ENCODE measurements around the gene LRRC23.

DNA sequence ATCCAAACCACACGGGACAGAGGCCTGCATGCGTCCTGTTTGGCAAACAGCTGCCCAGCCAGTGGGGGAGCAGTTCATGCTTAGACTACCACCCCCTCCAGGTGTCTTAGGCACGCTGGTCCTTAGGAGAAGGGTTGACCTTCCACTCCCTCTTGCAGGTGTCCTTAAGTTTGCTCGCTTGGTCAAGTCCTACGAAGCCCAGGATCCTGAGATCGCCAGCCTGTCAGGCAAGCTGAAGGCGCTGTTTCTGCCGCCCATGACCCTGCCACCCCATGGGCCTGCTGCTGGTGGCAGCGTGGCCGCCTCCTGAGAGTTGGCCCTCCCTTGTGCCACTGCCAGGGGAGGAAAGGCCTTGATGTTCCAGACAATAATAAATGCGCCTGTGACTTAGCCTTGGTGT lies 41.0 kb downstream of the LRRC23 start:
- TF ChIP-seq, protein P1, sequence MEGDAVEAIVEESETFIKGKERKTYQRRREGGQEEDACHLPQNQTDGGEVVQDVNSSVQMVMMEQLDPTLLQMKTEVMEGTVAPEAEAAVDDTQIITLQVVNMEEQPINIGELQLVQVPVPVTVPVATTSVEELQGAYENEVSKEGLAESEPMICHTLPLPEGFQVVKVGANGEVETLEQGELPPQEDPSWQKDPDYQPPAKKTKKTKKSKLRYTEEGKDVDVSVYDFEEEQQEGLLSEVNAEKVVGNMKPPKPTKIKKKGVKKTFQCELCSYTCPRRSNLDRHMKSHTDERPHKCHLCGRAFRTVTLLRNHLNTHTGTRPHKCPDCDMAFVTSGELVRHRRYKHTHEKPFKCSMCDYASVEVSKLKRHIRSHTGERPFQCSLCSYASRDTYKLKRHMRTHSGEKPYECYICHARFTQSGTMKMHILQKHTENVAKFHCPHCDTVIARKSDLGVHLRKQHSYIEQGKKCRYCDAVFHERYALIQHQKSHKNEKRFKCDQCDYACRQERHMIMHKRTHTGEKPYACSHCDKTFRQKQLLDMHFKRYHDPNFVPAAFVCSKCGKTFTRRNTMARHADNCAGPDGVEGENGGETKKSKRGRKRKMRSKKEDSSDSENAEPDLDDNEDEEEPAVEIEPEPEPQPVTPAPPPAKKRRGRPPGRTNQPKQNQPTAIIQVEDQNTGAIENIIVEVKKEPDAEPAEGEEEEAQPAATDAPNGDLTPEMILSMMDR (IDR thresholded peaks at IDR 0.05) = no peak
- no peak for TF ChIP-seq POLR2A (IDR thresholded peaks at IDR 0.05)
